Spinal cord (tissue), 10 donors: ENCODE data around the gene SPATS2L. TPM values are rescaled to one million over a fixed set of nuclear protein-coding genes. Genes with fewer than 3 reads are reported as not detected.

ENCODE experiments used
- DNase-seq, 6 donors: peaks; one replicate each; pipeline versions ENCODE4 v3.0.0 to v3.0.0-alpha.2; 2013 to 2015; ENCODE audit warnings: low spot score in 6 of 6, low read depth in 4 of 6
- H3K27ac ChIP-seq: one replicate; pipeline ENCODE4 v1.5.1; 2013; ENCODE audit warnings: low read depth, low read length, control low read depth
- H3K27me3 ChIP-seq: one replicate; pipeline ENCODE4 v1.6.1; 2013; ENCODE audit warnings: low read length; ENCODE audit not compliant: control insufficient read depth, insufficient read depth
- H3K36me3 ChIP-seq: one replicate; pipeline ENCODE4 v1.6.1; 2013; ENCODE audit warnings: low read length; ENCODE audit not compliant: control insufficient read depth, insufficient read depth
- H3K4me1 ChIP-seq: one replicate; pipeline ENCODE4 v1.6.1; 2013; ENCODE audit warnings: low read length; ENCODE audit not compliant: control insufficient read depth, insufficient read depth
- H3K4me3 ChIP-seq: one replicate; pipeline ENCODE4 v1.5.1; 2013; ENCODE audit warnings: low read depth, low read length, control low read depth
- H3K9me3 ChIP-seq: one replicate; pipeline ENCODE4 v1.6.1; 2013; ENCODE audit warnings: low read length; ENCODE audit not compliant: control insufficient read depth, insufficient read depth
- WGBS: methylation state at CpG from one replicate; pipeline ENCODE4 v1.1.5; 2013; ENCODE audit warnings: missing lambda C conversion rate; ENCODE audit not compliant: insufficient coverage; 5-methylcytosine and 5-hydroxymethylcytosine counted together
- polyA plus RNA-seq, 2 donors: library from polyadenylated mRNA; unstranded; fragments of 120-200 nt; gene quantifications; one replicate each; pipeline ENCODE4 v1.2.1, GENCODE V29; 2013; ENCODE audit not compliant: insufficient read length in 2 of 2
- total RNA-seq, 2 donors: library from RNA; depleted of rRNA in 1 of 2; stranded (reverse); fragments of 120-200 nt in 1 of 2; fragments of >200 nt in 1 of 2; gene quantifications; one replicate each; pipeline versions ENCODE4 v1.2.3 to v1.2.4, GENCODE V29; 2013 to 2014
- donor health status: healthy.

Gene SPATS2L
- total and polyA plus RNA-seq, 4 donors = 75.3 to 144 (median 108) TPM

GRCh38 chr2:200267350-200267749, 39.1 kb upstream of the SPATS2L start:
- H3K4me1 ChIP-seq = no peaks in the 10 kb centered on the region
- no peak overlapping the region for H3K27ac ChIP-seq
- DNase-seq = no peak
- no peaks in the 10 kb centered on the region for H3K9me3 ChIP-seq
- H3K4me3 ChIP-seq = no peak overlapping the region
- no peaks in the 10 kb centered on the region for H3K27me3 ChIP-seq
- WGBS = no CpG with 5 or more reads among the region's 2 CpGs
- no peaks in the 10 kb centered on the region for H3K36me3 ChIP-seq

DNA sequence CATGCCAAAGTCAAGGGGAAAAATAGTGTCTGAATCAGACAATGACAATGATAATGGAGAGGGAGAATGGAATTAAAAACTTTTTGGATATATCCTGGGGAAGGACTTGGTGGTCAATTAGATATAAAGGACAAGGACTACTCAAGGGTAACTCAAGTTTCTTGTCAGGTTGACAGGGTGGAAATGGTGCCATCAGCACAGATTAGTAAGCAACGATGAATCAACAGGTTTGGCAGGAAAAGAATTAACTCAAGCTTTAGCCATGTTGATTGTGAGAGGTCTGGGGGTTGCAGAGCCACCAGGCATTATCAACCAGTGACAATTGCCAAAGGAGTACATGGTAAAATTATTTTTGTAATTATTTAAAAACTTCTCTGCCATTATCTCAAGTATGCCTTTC, 35.8 kb upstream of the SPATS2L start:
- Histone ChIP-seq H3K4me3 (no peak overlapping the region), H3K9me3 (no peaks in the 10 kb centered on the region), H3K36me3 (no peaks in the 10 kb centered on the region), H3K4me1 (no peaks in the 10 kb centered on the region), H3K27me3 (no peaks in the 10 kb centered on the region), H3K27ac (no peak overlapping the region)
- no peak for DNase-seq
- 14% methylated on average over 1 of the region's 1 CpG for WGBS

DNA sequence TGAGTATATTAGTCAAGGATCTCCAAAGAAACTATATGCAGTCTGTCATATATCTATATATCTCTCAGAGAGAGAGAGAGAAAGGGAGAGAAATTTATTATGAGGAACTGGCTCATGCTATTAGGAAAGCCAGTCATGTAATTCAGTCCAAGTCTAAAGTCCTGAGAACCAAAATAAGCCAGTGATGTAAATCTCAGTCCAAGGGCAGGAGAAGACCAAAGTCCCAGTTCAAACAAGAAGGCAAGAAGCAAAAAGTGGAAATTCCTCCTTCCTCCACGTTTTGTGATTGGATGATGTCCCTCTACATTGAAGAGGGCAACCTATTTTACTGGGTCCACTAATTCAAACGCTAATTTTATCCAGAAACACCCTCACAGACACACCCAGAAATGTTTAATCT, 34.2 kb upstream of the SPATS2L start:
- Histone ChIP-seq H3K4me1 (no peaks in the 10 kb centered on the region), H3K36me3 (no peaks in the 10 kb centered on the region), H3K27me3 (no peaks in the 10 kb centered on the region), H3K9me3 (no peaks in the 10 kb centered on the region), H3K27ac (no peak overlapping the region), H3K4me3 (no peak overlapping the region)
- no CpG with 5 or more reads among the region's 2 CpGs for WGBS
- DNase-seq = no peak

DNA sequence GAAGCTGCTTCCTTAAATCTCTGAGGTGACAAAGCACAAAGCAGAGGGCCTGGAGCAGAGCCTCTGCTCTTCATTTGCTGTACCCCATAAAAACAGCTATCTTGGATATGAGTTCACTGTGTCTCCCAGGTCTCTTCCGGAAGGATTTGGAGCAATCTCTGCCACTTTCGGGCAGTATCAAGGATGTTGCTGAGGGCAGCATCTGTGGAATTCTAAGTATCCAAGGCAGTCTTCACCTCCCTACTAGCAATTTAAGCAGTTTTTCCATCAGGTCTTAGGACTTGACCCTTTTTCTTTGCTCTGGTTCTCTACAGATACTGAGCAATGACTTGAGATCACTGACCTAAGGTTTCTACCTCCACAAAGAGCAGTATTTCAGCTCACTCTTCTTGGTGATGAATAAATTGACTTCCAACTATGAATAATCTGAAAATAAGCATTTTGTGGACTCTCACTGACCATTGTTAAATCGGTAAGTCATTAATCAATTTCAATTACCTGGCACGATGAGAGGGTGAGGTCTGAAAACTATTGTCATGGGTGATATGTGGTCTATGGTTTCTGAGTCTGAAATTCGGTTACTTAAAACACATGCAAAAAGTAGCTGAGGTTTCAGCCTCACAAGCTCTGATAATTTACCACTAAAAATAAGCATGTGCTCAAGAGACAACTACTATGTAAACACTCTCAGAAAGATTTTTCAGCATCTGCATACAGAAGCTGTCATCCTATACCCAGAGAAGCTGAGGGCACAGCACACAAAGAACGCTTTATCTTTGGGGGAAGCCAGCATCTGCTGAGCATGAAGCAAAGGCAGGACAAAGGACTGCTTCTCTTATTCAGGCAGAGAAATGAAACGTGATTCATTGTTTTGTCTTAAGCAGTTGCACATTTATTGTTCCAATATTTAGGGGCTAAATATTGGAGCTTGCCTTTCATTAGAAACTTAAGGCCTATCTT, 32.1 kb upstream of the SPATS2L start:
- no peaks in the 10 kb centered on the region for H3K27me3 ChIP-seq
- DNase-seq = peak in 3 of 6 donors; percentile 13 to 61 (median 53)
- no peak overlapping the region for H3K4me3 ChIP-seq
- H3K27ac ChIP-seq = no peak overlapping the region
- H3K36me3 ChIP-seq = no peaks in the 10 kb centered on the region
- 48% methylated on average over 3 of the region's 7 CpGs for WGBS
- H3K4me1 ChIP-seq = no peaks in the 10 kb centered on the region
- H3K9me3 ChIP-seq = no peaks in the 10 kb centered on the region

- Histone ChIP-seq H3K9me3 (no peaks in the 10 kb centered on the region), H3K27ac (no peak overlapping the region), H3K4me1 (no peaks in the 10 kb centered on the region), H3K36me3 (no peaks in the 10 kb centered on the region), H3K27me3 (no peaks in the 10 kb centered on the region), H3K4me3 (no peak overlapping the region)
- DNase-seq = no peak
- 80% methylated on average over 2 of the region's 5 CpGs for WGBS
These were observed 31.0 kb upstream of the SPATS2L start for GRCh38 chr2:200275295-200276013.

- Histone ChIP-seq H3K4me1 (no peaks in the 10 kb centered on the region), H3K27me3 (no peaks in the 10 kb centered on the region), H3K4me3 (no peak overlapping the region), H3K36me3 (no peaks in the 10 kb centered on the region), H3K27ac (no peak overlapping the region), H3K9me3 (no peaks in the 10 kb centered on the region)
- WGBS = 92% methylated on average over 1 of the region's 2 CpGs
- no peak for DNase-seq
These were observed 30.0 kb upstream of the SPATS2L start for GRCh38 chr2:200276472-200276871.

DNA sequence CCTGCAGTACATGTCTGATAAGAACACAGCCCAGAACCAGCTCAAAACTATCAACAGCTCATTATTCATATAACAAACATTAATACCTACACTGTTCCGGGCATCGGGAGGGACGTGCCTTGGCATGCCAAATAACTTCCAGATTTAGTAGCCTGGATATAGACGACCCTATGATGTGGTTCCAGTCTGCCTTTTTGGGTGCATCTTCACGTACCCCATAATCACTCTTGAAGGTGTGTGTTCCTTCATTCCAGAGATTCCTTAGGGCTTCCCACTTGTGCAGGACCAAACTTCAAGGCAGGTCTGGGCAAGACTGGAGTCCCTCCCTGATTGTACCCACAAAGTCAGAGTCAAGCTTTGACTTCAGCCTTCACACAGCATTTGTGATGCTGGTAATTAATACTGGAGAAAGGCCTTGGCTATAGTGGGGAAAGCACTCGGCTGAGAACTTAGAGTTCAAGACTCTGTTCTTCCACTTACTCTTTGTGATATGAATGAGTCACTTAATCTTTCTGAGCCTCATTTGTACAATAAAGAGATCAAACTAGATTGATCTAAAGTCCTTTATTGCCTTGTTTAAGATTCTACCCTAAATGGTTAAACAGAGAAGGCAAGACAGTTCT, 27.7 kb upstream of the SPATS2L start:
- 90% methylated on average over 5 of the region's 6 CpGs for WGBS
- no peak overlapping the region for H3K27ac ChIP-seq
- no peaks in the 10 kb centered on the region for H3K36me3 ChIP-seq
- H3K4me1 ChIP-seq = no peaks in the 10 kb centered on the region
- H3K27me3 ChIP-seq = no peaks in the 10 kb centered on the region
- no peaks in the 10 kb centered on the region for H3K9me3 ChIP-seq
- no peak overlapping the region for H3K4me3 ChIP-seq
- no peak for DNase-seq

- Histone ChIP-seq H3K27ac (no peak overlapping the region), H3K4me1 (no peaks in the 10 kb centered on the region), H3K36me3 (no peaks in the 10 kb centered on the region), H3K27me3 (no peaks in the 10 kb centered on the region), H3K4me3 (no peak overlapping the region), H3K9me3 (no peaks in the 10 kb centered on the region)
- DNase-seq = no peak
These were observed 26.6 kb upstream of the SPATS2L start for GRCh38 chr2:200279857-200280256.

DNA sequence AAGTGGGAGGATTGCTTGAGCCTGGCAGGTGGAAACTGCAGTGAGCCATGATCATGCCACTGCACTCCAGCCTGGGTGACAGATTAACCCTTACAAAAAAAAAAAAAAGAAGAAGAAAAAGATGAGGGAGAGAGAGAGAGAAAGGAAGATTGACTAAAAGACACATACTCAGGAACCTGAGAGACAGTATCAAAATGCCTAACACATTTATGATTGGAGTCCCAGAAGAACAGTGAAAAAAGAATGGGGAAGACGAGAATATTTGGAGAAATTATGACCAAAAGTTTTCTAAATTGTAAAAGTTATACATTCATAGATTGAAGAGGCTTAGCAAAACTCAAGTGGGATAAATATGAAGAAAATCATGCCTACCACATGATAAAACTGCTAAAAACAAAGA, 19.9 kb upstream of the SPATS2L start:
- no peak overlapping the region for H3K4me3 ChIP-seq
- no peaks in the 10 kb centered on the region for H3K27me3 ChIP-seq
- WGBS = no CpG with 5 or more reads among the region's 1 CpG
- DNase-seq = no peak
- H3K36me3 ChIP-seq = no peaks in the 10 kb centered on the region
- peaks cover 2% of the 10 kb centered on the region for H3K9me3 ChIP-seq
- H3K27ac ChIP-seq = no peak overlapping the region
- H3K4me1 ChIP-seq = no peaks in the 10 kb centered on the region
